Fibroblast of skin of right quadriceps (primary cell): ENCODE measurements around the gene MMRN1.

Source experiments
- DNase-seq: peaks from one replicate; pipeline ENCODE4 v3.0.0-alpha.2; 2013

MMRN1 gene

DNA sequence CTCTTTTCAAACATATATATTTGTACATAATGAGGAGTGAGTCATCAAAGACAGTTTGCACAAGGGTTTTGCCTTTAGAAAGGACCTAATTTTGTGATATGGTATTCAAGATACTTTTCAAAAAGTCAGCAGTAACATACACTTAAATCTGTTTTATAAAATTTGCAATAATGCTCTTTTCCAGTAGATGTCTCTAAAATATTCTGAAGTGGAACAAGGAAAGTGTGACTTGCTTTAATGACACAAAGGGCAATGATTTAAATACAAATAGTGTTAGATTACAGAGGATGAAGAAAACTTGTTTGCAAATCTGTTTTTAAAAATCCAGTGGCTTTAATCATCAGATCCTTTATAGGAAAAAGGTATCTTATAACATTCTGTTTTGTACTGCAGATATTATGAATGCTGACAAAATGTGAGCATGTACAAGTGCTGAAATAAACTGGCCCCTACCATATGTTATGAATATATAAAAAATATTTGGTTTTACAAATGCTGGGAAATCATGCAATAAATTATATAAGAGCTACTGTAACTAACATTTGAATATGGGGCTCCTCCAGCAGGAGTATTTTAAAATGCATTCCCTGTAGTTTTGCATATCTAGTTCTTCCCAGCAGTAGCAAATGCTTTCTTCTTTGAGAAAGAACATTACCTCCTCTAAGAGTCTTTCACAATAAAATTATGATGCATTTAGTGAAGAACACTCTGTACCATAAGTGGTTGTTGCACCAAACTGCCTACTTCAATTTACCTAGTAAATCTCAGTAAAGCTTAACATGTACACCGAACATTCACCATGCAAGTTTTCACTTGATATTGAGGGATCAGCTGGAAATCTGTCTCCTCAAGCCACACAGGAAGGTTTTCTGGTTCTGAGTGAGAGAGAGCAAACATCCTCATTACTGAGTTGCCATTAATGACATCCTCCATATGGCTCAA, 20.2 kb downstream of the MMRN1 start:
- no peak for DNase-seq

DNA sequence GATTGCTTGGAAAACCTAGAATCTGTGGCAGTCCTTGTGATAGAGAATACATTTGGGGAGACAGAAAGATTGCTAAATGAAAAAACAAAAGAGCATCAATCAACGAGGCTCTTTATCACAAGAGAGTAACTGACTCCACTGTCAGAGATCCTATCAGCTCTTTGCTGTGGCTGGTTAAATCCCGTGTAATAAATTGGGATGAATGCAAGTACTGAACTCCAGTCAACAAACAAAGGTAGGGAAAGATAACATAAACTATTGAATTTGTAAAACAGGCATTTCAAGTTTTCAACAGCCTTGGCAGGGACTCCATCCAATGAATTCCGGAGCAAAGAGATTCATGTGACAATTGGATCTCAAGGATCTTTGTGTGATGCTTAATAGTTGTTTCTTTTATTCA, 21.3 kb downstream of the MMRN1 start:
- DNase-seq: no peak

DNA sequence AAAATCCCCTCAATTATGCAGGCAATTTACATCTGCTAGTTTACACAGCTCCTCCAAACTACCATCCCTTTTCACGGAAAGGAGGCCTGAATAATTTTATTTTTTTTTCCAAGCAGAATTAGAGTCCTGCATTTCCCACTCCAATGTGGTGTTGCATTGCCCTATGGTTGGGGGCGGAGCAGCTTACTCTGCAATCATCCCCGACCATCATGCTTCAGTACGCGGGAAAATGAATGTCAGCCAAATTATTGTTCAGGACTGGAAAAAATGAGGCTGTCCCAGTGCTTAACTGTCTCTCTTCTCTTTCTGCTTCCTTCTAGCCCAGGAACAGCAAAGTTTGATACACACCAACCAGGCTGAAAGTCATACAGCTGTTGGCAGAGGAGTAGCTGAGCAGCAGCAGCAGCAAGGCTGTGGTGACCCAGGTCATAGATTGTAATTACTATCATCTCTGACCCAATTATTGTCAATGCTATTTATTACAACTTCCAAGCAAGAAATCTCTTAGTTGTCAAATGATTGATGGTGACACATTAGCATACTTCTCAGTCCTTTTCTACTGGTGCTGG, 28.3 kb downstream of the MMRN1 start:
- DNase-seq: no peak

DNA sequence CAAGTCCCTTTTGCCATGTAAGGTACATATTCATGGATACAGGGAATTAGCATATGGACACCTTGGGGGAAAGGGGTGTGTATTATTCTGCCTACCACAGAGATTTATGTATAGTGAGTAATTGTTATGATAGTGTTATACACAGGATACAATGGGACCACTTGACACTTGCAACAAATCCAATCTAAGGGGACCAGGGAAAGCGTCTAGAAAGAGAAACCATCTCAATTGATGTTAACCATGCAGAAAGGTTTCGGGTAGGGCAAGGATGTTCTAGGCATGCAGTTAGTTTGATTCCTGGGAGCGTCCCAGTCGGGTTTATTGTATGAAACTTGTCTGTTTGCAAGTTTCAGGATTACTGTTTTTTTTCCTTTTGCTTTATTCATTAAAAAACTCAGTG, 34.2 kb downstream of the MMRN1 start:
- no peak for DNase-seq

DNA sequence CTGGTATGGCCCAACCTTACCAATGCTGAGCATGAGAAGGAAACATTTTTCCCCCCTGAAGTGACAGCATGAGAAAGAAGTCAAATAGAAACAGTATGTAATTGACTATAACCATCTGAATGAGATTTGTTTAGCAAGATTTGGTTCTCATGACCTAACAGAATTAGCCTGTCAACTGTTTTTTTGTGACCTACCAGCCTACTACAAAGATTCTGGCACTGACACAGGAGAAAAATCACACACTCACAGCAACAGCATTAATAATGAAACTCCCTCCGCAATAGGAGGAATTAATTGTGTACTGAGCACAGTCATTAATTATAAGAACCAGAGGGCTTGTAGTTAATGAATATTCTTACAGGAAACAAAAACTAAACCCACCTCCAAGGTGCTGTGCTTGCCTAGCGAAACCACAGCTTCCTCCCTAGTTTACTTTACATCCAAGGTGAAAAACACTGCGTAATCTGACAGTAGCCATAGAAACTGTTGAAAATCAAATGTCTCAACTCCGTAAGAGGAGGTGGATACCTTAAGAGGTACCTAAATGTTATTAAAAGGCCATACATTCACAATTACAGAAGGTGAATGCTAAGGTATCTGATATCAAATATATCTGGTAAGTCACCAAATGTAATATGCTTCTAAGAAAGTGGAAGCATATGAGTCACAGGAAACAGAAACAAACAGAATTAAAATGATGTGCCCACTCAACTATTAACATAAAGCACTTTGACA, 34.9 kb downstream of the MMRN1 start:
- no peak for DNase-seq

DNA sequence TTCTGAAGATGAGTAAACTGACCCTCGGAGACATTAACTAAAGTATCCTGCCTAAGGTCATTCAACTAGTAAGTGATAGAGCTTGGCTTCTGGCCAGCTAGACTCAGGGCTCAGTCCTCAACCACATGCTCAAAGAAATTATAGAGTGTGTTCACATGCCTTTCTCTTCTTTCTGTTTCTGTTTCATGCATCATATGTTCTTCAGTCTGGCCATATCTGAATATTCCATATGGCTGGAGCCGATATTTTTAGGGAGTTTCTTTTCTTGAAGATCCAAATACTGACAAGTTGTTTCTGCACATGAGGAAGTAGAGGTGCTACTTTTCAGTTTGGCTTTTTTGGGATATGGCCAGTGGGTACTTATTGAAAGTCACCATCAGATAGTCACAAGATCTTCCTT, 44.9 kb downstream of the MMRN1 start:
- DNase-seq: no peak

DNA sequence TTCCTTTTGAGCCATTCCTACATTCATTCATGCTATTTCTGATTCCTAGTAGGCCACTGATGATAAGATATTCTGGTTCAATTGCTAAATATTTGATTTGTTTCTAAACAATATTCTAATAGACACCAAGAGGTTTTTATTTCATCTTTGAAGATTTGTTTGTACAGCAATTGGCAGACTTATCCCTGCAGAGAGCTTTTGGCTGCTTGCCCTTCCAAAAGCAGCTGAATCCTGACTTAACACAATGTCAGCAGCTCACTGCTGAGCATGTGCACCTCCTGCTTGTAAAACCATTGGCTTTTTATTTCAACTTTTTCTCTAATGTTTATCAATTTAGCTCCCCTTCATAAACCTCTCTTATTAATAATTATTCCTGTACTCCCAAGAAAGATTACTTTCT, 45.3 kb downstream of the MMRN1 start:
- DNase-seq: no peak

DNA sequence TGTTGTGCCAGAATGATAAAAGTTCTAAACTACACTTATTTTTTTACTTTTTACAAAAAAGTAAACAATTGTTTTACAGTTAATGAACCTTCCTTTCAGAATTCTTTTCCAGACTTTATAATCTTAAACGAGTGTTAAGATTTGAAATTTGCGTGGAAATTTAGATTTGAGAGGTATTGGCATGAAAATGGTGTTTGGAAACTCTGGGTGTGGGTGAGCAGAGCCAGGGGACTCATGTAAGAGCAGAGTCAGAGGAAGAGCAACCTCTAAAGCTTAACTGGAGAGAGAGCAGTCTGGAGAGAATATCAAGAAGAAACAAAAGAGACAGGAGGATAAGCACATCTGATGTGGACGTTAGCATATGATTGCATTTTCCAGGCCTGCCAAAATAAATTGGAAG, 48.2 kb downstream of the MMRN1 start:
- DNase-seq: no peak

DNA sequence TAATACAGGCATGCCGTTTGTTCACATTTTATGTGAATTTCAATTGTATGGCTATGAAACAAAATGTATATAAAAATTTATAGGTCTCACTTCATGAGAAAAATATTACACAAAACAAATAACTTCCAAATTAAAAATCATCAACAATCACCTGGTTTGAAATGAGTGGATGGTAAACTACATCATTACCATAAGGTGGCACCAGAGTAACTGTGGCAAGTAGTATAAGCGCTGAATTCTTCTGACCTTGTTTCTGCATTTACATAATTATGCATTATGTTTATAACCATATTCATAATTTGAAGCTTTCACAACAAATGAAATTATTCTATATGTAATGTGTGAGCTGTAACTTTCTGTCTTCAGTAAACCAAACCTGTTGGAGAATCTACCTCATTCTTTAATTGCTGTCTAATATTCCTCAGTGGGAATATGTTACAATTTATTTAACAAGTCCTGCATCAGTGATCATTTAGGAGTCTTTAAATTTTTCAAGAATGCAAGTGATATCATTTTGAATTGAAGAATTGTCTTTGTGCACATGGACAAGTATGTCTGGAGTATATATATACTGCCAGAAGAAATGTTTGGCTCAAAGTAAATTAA, 55.2 kb downstream of the MMRN1 start:
- DNase-seq: no peak

DNA sequence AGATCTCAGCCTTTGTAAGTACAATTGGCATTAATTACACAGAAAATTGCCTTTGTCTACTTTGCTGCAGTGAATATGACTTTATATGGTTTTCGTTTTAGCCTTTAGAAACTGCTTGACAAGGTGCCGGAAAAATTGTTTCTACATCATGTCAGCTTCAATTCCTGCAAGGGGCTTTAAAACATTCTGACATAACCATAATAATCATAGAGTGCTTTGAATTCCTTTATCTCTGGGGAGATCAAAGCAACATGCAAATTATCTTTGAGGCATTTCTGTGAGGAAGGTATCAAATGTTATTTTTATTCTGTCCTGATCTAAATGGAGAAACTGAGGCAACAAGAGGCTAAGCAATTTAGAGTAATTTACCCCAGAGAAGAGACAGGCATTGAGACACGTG, 57.8 kb downstream of the MMRN1 start:
- DNase-seq: no peak

DNA sequence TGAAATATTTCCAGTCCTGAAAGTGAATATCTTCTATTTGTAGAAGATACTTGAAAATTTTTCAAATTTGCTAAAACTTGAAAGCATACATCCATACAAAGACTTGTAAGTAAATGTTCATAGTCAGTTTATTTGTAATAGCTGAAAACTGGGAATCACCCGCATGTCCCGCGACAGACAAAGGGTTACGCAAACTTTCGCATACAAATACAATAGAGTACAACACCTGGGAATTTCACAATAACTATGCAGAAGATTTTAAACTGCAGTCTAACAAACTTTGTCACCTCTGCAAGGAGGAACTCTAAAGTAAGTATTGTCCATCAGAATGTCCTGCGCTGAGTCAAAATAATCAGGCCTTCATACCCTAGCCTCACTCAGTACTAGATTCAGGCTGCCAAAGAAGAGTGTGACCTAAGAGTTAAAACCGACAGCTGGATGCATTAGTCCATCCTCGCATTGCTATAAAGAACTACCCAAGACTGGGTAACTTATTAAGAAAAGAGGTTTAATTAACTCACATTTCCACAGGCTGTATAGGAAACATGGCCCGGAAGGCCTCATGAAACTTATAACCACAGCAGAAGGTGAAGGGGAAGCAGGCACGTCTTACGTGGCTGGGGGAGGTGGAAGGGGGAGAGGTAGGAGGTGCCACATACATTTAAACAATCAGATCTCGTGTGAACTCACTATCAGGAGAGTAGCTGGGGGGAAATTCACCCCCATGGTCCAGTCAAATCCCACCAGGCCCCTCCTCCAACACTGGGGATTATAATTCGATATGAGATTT, 60.4 kb downstream of the MMRN1 start:
- DNase-seq: no peak

DNA sequence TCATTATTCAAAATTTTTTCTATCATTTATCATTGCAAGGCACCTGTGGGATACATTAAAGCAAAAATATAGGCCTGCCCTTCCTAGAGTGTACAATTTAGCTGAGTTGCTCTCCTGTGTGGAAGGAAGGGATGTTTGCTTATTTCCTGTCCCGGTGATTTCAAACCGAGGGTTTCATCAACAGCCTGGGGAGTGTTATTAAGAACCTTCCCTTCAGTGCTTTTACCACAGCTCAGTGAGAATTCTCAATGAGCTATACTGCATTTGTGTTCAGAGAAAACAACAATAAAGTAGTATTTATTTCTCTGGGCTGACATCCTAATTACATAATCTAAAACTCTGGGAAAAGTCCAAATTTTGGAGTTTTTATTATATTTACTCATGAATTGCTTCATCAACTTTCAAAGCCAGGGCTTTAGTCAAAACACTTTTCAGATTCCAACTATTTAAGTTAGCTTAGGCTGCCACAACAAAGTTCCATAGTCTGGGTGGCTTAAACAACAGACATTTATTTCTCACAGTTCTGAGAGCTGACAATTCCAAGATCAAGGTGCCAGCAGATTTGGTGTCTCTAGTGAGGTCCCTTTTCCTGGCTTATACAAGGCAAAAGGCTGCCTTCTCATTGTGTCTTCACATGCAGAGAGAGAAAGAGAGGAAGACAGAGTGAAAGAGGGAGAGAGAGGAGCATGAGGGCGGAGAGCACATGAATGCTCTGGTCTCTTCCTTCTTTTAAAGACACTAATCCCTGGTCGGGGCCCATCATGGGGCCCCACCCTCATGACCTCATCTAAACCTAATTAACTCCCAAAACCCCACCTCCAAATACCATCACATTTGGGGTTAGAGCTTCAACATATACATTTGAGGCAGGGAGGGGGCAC, 62.6 kb downstream of the MMRN1 start:
- no peak for DNase-seq

DNA sequence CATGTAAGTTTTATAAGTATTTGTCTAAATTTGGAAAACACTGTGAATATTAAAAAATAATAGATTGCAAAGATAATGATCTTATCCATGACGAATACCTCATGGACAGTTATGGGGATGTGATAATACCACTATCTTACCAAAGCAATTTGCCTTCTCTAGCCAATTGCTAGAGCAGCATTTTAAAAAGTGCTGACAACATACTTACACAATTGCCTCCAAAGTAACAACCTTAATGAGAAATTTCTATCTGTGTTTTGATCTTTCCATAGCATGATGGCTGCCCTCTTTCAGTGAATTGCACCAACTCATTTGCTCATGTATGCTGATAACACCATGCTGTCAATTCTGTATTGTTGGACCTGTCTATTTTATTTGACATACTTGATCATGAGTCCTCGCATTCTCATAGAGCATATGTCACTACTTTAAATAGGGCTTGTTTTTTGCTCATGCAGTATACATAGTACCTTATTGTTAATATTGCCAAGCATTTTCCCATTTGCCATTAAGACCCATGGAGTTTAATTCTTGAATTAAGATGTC, 87.2 kb downstream of the MMRN1 start:
- DNase-seq: no peak

DNA sequence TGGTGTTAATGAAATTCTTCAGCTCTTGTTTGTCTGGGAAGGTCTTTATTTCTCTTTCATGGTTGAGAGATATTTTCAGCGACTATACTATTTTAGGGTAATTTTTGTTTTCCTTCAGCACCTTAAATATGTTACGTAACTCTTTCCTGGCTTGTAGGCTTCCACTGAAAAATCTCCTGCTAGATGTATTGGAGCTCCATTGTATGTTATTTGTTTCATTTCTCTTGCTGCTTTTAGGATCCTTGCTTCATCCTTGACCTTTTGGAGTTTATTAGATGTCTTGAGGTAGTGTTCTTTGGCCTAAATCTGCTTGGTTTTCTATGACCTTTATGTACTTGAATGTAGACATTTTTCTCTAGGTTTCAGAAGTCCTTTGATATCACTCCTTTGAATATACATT, 93.6 kb downstream of the MMRN1 start:
- no peak for DNase-seq

DNA sequence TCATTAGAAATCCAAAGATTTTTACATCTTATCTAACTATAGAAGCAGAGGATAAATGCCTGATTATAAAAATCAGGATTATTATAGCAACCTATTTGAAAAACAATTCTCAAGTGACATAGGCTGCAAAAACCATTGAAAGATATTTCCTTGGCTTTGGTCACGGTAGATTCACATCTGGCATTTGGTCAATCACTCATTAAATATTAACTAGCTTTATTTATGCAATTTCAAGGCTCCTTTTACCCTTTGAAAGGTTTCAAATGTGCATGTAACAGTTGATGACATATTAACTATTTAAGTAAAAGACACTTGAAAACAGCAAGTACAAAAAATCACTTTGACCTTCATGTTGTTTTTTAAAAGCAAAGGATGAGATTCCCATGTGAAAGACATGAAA, 98.1 kb downstream of the MMRN1 start:
- no peak for DNase-seq

DNA sequence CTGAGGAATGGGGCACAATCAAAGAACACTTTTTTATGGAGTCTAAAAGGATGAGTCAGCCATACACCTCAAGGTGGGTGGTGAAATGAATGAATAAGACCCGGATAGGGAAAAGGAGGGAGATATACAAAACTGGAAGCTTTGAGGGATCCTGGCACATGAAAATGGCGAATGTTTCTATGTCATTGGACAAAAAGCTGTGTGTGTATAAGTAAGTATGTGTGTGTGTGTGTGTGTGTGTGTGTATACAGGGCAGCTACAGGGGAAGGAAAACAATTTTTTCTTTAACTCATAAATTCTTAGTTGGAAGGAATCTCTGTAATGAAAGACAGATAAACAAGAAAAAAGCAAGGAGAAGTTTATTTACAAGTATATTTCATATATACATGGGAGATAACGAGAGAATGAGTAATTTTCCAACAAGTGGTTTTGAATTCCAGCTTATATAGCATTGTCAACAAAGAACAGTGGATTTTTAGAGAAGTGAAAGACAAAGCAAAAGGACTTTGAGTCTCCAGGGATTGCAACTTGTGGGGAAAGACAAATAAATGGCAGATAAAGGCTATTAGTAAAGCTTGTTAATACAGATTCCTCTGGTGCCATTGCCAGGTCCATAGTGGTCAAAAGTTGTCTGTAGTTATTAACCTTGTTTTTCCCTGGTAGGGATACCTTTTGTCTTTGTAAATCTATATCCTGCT, 99.7 kb downstream of the MMRN1 start:
- DNase-seq: no peak

DNA sequence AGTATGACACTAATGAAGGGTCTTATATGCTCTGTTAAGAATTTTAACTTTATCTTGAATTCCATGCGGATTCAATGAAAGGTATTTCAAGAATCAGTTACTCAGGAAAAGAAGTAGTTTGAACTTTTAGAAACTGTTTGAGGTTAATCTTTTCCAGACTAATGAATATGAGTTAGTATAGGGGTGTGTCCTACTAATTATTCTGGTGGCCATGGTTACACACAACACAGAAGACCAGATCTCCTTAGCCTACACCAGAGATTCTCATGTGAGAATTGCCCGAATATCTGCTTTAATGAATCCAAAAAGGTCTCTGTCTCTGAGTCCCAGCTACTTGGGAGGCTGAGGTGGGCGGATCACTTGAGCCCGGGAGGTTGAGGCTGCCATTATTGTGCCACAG, 100.4 kb downstream of the MMRN1 start:
- no peak for DNase-seq

DNA sequence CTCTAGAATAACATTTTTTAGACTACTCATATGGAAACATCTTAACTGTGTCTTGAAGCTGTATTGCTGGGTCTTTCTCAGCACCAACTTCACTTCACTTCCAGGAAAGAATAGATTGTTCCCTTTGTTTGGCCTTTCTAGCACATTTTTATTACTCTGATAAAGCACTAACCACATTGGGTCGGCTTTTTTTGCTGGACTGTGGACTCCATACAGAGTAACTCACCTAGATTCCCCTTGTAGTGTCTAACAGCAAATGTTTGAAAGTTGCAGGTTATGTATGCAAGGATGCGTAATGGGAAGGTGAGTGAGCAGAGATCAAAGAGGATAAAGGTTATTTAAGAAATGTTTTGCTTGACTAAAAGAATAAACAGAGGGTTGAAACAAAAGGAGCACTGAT, 101.2 kb downstream of the MMRN1 start:
- DNase-seq: no peak

DNA sequence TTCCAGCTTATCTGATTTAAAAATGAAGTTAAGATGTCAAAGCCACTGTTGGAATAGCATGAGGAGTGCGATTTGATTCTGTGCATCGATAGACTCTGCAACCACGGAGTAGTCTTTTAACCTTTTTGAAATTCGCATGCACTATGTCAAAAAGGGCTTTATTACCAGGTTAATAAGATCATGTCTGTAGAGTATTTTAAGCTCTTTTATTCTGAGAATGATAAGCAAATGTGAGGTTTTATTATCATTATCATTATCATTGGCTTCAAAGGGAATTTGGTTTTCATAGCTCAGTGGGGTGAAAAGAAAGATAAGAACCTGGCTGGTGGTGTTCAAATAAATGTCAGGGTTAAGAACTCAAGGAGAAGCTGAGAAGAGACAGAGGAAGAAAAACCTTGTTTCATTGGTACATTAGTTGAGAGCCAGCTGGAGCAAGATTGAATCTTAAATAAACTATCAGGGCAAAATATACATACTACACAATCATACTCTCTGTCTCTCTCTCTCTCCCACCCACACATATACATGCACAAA, 102.6 kb downstream of the MMRN1 start:
- no peak for DNase-seq

DNA sequence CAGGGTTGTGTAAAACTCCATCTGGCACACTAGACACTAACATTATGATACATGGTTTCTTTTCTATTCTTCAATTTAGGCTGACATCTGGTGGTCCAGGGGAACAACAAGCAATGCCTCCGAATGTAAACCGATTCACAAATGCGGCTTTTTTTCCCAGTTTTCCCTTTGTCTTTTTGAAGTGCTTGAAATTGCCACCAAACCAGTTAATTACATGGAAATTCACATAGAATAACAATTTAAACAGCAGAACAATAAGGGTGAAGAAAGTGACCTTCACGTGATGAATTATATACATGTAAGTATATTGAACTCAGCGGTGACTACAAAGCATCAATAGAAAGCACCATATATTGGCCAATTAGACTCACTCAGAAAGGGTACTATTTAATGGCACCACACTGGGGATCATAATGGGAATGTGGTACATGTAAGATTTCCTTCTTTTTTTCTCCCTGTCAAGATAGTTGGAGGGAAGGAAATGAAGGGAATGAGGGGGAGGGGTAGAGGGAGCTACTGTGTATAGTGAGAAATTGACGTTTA, 103.9 kb downstream of the MMRN1 start:
- DNase-seq: no peak
